Limb (tissue), 2 donors: ENCODE data around the gene SPATA6L.
"Not testable (repeated sequence)": the region's sequence is repeated elsewhere in the genome, so short reads cannot be mapped to it uniquely, and the experiment has no call there.

Source experiments
- DNase-seq, 2 donors: peaks; one replicate each; pipeline ENCODE4 v3.0.0-alpha.2; 2016; ENCODE audit errors: extremely low spot score in 2 of 2

The SPATA6L gene

DNA sequence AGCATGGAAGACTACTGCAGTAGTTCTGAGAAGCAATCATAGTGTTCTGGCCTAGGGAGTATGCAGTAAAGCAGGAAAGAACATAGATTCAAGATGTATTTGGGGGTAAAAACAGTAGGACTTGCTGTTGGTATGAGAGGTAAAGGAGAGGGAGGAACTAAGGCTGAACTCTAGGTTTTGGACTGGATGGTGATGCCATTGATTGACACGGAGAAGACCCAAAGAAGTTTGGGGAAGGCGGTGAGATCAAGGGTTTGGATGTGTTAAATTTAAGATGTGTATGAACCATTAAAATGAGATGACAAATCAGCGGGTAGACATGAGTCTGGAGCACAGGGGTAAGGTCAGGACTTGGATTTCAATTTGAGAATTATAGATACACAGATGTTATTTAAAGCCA, 11.1 kb upstream of the SPATA6L start:
- DNase-seq: no peak

DNA sequence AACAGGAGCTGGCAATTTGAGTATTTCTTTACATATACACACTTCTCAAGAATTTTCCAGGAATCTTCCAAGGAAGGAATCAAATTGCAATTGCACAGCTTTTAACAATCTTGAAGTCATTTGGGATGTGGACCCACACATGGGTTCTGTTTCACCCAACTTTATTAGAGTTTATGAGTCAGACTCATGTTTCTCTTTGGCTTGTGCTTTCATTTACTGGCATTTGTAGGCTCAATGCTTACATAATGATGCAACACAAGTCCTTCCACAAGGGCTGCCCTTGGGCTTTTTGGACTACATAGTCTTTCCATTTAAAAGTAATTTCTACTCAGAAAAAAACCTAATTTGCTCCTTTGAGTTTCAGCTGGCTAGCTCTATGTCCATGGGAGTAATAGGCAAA, 8.5 kb upstream of the SPATA6L start:
- no peak for DNase-seq

- DNase-seq: no peak
Measured at GRCh38 chr9:4671737-4672136, 5.5 kb upstream of the SPATA6L start.

GRCh38 chr9:4670591-4670990, 4.3 kb upstream of the SPATA6L start:
- DNase-seq: no peak

- no peak for DNase-seq
Measured at GRCh38 chr9:4669890-4670289, 3.6 kb upstream of the SPATA6L start.

DNA sequence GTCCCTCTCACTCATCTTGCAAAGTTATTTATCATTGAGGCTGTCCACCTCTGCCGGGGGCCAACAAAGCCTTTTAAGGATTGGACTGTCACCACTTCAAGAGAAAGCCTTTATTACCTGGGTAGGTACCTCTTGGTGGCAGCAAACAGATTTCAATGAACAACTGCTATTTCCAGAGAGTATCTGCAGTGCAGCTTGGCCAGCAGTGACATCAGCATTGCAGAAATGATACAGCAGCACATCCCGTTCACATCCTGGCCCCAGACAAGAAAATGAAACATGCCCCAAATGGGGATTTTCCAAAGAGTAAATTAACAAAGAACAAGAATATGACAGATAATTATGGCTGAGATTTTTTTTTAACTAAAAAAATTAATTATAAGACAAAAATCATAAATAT, 2.3 kb upstream of the SPATA6L start:
- DNase-seq: no peak

GRCh38 chr9:4667681-4668080, 1.4 kb upstream of the SPATA6L start:
- no peak for DNase-seq

- DNase-seq: no peak
Measured at GRCh38 chr9:4665357-4665756, 923 bp downstream of the SPATA6L start.

DNA sequence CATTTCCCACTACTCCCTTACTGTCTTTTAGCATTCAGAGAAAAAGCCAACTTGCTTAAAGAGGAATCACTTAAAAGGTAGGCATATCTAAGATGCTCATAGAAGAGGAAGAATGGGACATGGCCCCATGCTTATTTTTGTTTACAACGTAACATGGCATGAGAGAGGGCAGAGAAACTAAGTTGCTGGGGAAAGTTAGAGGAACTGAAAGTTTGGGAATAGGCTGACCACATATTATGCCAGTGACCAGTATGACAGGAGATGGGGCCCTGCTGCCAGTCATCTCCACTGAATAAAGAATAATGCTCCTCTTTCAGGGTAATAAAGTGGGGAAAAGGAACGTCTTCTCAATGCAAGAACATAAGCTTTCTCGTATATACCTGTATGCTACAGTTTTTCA, 2.3 kb downstream of the SPATA6L start:
- no peak for DNase-seq

- no peak for DNase-seq
Measured at GRCh38 chr9:4662989-4663792, 3.1 kb downstream of the SPATA6L start.

DNA sequence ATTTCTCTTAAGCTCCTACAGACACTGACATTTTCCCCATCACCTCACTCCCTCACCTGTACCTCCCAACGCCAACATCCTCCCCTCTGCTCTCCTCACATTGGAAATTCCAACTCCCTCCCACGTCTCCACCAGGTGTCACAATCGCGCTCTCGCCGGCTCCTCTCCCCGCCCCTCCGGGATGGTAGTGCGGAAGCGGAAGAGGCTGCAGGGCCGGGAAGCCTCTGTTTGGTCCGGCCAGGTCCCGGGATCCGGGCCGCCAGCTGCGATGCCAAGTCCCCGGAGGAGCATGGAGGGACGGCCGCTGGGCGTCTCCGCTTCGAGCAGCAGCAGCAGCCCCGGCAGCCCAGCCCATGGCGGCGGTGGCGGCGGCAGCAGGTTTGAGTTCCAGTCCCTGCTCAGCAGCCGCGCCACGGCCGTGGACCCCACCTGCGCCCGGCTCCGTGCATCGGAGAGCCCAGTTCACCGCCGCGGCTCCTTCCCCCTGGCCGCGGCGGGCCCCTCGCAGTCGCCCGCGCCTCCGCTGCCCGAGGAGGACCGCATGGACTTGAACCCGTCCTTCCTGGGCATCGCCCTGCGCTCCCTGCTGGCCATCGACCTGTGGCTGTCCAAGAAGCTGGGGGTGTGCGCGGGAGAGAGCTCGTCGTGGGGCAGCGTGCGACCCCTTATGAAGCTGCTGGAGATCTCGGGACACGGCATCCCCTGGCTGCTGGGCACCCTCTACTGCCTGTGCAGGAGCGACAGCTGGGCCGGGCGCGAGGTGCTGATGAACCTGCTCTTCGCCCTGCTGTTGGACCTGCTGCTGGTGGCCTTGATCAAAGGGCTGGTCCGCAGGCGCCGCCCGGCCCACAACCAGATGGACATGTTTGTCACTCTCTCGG, 3.9 kb downstream of the SPATA6L start, which contains the start of gene PLPP6:
Gene PLPP6 (plus strand): TSS at position 187 of the 881 bp plus-strand sequence. CDS start 82 bp downstream, at position 269.
- DNase-seq: peak; percentile 85 to 89

DNA sequence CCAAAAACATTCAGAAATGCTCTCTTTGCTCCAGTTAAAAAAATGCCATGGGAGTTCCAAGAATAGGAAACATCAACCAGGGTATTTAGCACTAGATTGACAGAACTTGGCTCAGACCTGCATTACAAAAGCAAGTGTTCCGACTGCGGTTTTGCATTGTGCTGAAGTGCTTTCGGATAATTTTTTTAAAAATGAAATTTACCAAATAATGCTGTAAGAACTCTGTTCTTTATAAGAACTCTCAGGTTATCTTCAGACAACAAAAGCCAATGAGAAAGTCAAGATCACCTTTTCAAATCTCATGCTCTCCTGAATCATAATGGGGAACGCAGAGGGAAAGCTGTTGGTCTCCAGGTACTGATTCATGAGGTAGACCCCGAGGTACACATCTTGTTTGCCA, 4.7 kb downstream of the SPATA6L start:
- DNase-seq: no peak

- DNase-seq: no peak
Measured at GRCh38 chr9:4661165-4661564, 5.1 kb downstream of the SPATA6L start.

DNA sequence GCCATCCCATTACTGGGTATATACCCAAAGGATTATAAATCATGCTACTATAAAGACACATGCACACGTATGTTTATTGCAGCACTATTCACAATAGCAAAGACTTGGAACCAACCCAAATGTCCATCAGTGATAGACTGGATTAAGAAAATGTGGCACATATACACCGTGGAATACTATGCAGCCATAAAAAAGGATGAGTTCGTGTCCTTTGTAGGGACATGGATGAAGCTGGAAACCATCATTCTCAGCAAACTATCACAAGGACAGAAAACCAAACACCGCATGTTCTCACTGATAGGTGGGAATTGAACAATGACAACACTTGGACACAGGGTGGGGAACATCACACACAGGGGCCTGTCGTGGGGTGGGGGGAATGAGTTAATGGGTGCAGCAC, 5.6 kb downstream of the SPATA6L start:
- not testable (repeated sequence) for DNase-seq

GRCh38 chr9:4657426-4658159, 8.7 kb downstream of the SPATA6L start:
- DNase-seq: no peak

- no peak for DNase-seq
Measured at GRCh38 chr9:4656621-4657020, 9.7 kb downstream of the SPATA6L start.

GRCh38 chr9:4656196-4656595, 10.1 kb downstream of the SPATA6L start:
- DNase-seq: not testable (repeated sequence)

DNA sequence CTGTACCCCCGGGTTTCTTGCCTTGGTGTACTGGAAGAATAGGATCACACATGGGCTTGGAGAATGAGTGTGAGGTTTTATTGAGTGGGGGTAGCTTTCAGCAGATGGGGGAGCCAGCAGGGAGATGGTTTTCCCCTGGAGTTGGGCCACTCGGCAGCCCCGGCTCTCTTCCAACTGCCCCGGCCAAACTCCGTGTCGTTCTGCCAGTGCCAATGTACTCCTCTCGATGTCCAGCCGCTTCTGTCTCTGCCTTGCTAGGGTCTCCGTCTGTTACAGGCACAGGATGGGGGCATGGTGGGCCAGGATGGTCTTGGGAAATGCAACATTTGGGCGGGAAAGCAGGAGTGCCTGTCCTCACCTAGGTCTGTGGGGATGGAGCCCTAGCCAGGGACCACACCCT, 11.7 kb downstream of the SPATA6L start:
- DNase-seq: no peak

- no peak for DNase-seq
Measured at GRCh38 chr9:4654084-4654483, 12.2 kb downstream of the SPATA6L start.

DNA sequence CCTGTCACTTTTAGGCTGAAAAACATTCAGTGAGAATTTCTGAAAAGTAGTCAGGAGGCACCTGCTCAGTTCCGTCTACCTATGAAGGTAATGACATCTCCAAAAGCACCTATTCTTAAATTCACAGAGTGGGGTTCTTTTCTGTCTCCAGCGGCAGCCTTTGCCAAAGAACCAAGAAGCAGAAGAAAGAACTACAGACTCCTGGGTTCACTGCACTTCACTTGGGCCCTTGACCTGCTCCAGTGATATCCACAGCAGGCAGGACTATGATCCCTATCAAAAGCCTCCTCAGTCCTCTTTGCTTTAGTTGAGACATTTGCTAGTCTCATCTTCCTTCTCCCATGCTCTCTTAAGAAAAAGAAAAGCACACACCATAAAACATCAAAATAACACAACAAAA, 23.9 kb downstream of the SPATA6L start:
- no peak for DNase-seq

- DNase-seq: peak in 1 of 2 donors; percentile 38
Measured at GRCh38 chr9:4640027-4640426, 26.3 kb downstream of the SPATA6L start.

- DNase-seq: no peak
Measured at GRCh38 chr9:4639420-4639819, 26.9 kb downstream of the SPATA6L start.
